PFSK-1 (cell line): ENCODE data around the gene OR6C76. TPM values are rescaled to one million over a fixed set of nuclear protein-coding genes. Genes with fewer than 3 reads are reported as not detected.

Experiments used
- FOXP2 ChIP-seq: optimal IDR thresholded peaks from 2 replicates; pipeline ENCODE3; 2011; ENCODE audit warnings: borderline replicate concordance, control low read depth, inconsistent platforms; ENCODE audit not compliant: insufficient read depth; ENCODE audit errors: extremely low read length, extremely low read depth
- POLR2AphosphoS5 ChIP-seq: IDR thresholded peaks from 2 replicates; pipeline ENCODE4 v1.6.1; 2012; ENCODE audit warnings: low read depth, mild to moderate bottlenecking, control low read depth, low read length, moderate library complexity
- REST ChIP-seq, 2 experiments: IDR thresholded peaks; 2 replicates each; pipeline versions ENCODE4 v1.6.1 to v1.8.0; 2011 to 2012; ENCODE audit warnings: low read depth in 2 of 2, low read length in 2 of 2, control low read depth in 1 of 2, inconsistent platforms in 1 of 2, mild to moderate bottlenecking in 1 of 2, moderate library complexity in 1 of 2; ENCODE audit not compliant: insufficient read depth in 1 of 2
- SIN3A ChIP-seq: IDR thresholded peaks from 2 replicates; pipeline ENCODE4 v1.6.1; 2012; ENCODE audit warnings: mild to moderate bottlenecking, low read length, moderate library complexity, borderline replicate concordance; ENCODE audit not compliant: insufficient read depth
- TAF1 ChIP-seq: IDR thresholded peaks from 2 replicates; pipeline ENCODE4 v1.6.1; 2012; ENCODE audit warnings: low read length, control low read depth, borderline replicate concordance; ENCODE audit not compliant: insufficient read depth
- polyA plus RNA-seq: library from polyadenylated mRNA; unstranded; fragments of >200 nt; gene quantifications from one replicate; pipeline ENCODE4 v1.2.1, GENCODE V29; 2012; ENCODE audit warnings: low read depth, missing spikeins; ENCODE audit not compliant: insufficient read length

The OR6C76 gene
- polyA plus RNA-seq = not detected

GRCh38 chr12:55425954-55426353, at the start of gene OR6C76:
Gene OR6C76 (plus strand): TSS chr12:55426254. CDS start chr12:55426254, 0 bp downstream.
- TF ChIP-seq POLR2AphosphoS5 = no peak
- no peak for TF ChIP-seq SIN3A
- no peak for TF ChIP-seq TAF1
- no peak for TF ChIP-seq REST (IDR thresholded peaks at IDR 0.05; ENCODE audit: insufficient read depth in 1 of 2, low read depth in 2 of 2, low read length in 2 of 2)
- TF ChIP-seq FOXP2 = no peak

- TF ChIP-seq REST (IDR thresholded peaks at IDR 0.05; ENCODE audit: insufficient read depth in 1 of 2, low read depth in 2 of 2, low read length in 2 of 2) = no peak
- TF ChIP-seq FOXP2 = no peak
- no peak for TF ChIP-seq POLR2AphosphoS5
- no peak for TF ChIP-seq TAF1
- no peak for TF ChIP-seq SIN3A
Observed at GRCh38 chr12:55385891-55386290, 40.2 kb upstream of the OR6C76 start.

- TF ChIP-seq SIN3A (no peak), TAF1 (no peak), POLR2AphosphoS5 (no peak), REST (IDR thresholded peaks at IDR 0.05; ENCODE audit: insufficient read depth in 1 of 2, low read depth in 2 of 2, low read length in 2 of 2) (no peak), FOXP2 (no peak)
Observed at GRCh38 chr12:55392032-55392795, 33.8 kb upstream of the OR6C76 start.

- no peak for TF ChIP-seq POLR2AphosphoS5
- TF ChIP-seq REST (IDR thresholded peaks at IDR 0.05; ENCODE audit: insufficient read depth in 1 of 2, low read depth in 2 of 2, low read length in 2 of 2) = no peak
- TF ChIP-seq SIN3A = no peak
- TF ChIP-seq TAF1 = no peak
- no peak for TF ChIP-seq FOXP2
Observed at GRCh38 chr12:55396326-55396725, 29.7 kb upstream of the OR6C76 start.
